HCT116 (cell line): Measurements from ENCODE around the gene ADAMTS15. TPM values are rescaled to one million over a fixed set of nuclear protein-coding genes. Genes with fewer than 3 reads are reported as not detected.

ENCODE experiments used
- ATAC-seq: fragments of 200-7000 bp; cut with Tn5 transposase; 2 replicates; pipeline ENCODE4 v1.9.1; 2020; ENCODE audit warnings: mild to moderate bottlenecking, moderate library complexity
- BruUV-seq: library from RNA; stranded (reverse); fragments of 400-500 nt; replicated peaks from 2 replicates; lab custom pipeline; 2021; lab: Mats Ljungman, UMichigan
- CTCF ChIA-PET: fragments of 300-600 bp; sonication (Branson Sonifier 250); formaldehyde crosslinking; loops from one replicate; lab custom pipeline; 2021; ENCODE audit warnings: antibody characterized with exemption; lab: Charles Lee
- POLR2A ChIA-PET: fragments of 300-600, 350-600 bp; sonication (Branson Sonifier 250); formaldehyde crosslinking; loops from one replicate; lab custom pipeline; 2021; ENCODE audit warnings: antibody characterized with exemption; lab: Charles Lee
- RAD21 ChIA-PET, 2 experiments: fragments of 300-600 bp; sonication (Branson Sonifier 250); formaldehyde crosslinking; loops; one replicate each; lab custom pipeline; 2023; ENCODE audit warnings: low total read pairs in 2 of 2; ENCODE audit not compliant: uncharacterized antibody in 2 of 2, unreplicated experiment in 2 of 2, low non-redundant PET in 1 of 2; lab: Charles Lee
- DNase-seq: peaks from one replicate; pipeline ENCODE4 v3.0.0-alpha.2; 2010; ENCODE audit warnings: low read depth, low spot score
- H2AFZ ChIP-seq: fragments of 200-600 bp; shearing (Covaris generic), sonication (generic); 2 replicates; pipeline ENCODE4 v1.6.1; 2017; ENCODE audit warnings: low read depth, mixed run types, mixed read lengths, antibody characterized with exemption, low read length; ENCODE audit not compliant: poor library complexity, severe bottlenecking
- H3K27ac ChIP-seq: 2 replicates; pipeline ENCODE4 v1.5.1; 2012; ENCODE audit warnings: low read depth, low read length
- H3K27me3 ChIP-seq: fragments of 200-600 bp; sonication (generic); 2 replicates; pipeline ENCODE4 v1.6.1; 2016; ENCODE audit warnings: mixed run types, low read length, mixed read lengths; ENCODE audit not compliant: insufficient read depth
- H3K36me3 ChIP-seq, 2 experiments: fragments of 200-500 bp in 1 of 2; fragments of 200-600 bp in 1 of 2; sonication (Bioruptor generic) in 1 of 2; sonication (generic) in 1 of 2; 2 replicates each; pipeline versions ENCODE4 v1.5.1 to v1.6.1; 2014 to 2016; ENCODE audit warnings: low read length in 2 of 2, inconsistent platforms in 1 of 2, mixed read lengths in 1 of 2, mixed run types in 1 of 2; ENCODE audit not compliant: insufficient read depth in 2 of 2, control insufficient read depth in 1 of 2
- H3K4me1 ChIP-seq, 2 experiments: fragments of 200-600 bp in 1 of 2; sonication (generic) in 1 of 2; 2 replicates each; pipeline versions ENCODE4 v1.5.1 to v1.6.1; 2012 to 2017; ENCODE audit warnings: low read length in 2 of 2, inconsistent platforms in 1 of 2, mild to moderate bottlenecking in 1 of 2, mixed read lengths in 1 of 2, mixed run types in 1 of 2, moderate library complexity in 1 of 2; ENCODE audit not compliant: insufficient read depth in 2 of 2, control insufficient read depth in 1 of 2
- H3K4me2 ChIP-seq: fragments of 200-600 bp; sonication (generic); 2 replicates; pipeline ENCODE4 v1.6.1; 2017; ENCODE audit warnings: mixed run types, low read length, mixed read lengths
- H3K4me3 ChIP-seq, 2 experiments: fragments of 200-600 bp in 1 of 2; sonication (generic) in 1 of 2; replicated peaks in 1 of 2; 2 replicates each; pipeline ENCODE4 v1.5.1; 2011 to 2016; ENCODE audit warnings: low read length in 2 of 2, control low read depth in 1 of 2, low read depth in 1 of 2, mild to moderate bottlenecking in 1 of 2, mixed read lengths in 1 of 2, mixed run types in 1 of 2
- H3K79me2 ChIP-seq: fragments of 200-600 bp; sonication (generic); 2 replicates; pipeline ENCODE4 v1.6.1; 2017; ENCODE audit warnings: mild to moderate bottlenecking, mixed run types, low read length, moderate library complexity, mixed read lengths; ENCODE audit not compliant: insufficient read depth
- H3K9ac ChIP-seq: fragments of 200-600 bp; sonication (generic); 2 replicates; pipeline ENCODE4 v1.6.1; 2016; ENCODE audit warnings: low read length, mixed read lengths
- H3K9me2 ChIP-seq: fragments of 200-600 bp; sonication (generic), shearing (Covaris generic); 2 replicates; pipeline ENCODE4 v1.6.1; 2017; ENCODE audit warnings: mixed run types, mild to moderate bottlenecking, moderate library complexity; ENCODE audit not compliant: insufficient read depth
- H3K9me3 ChIP-seq, 2 experiments: fragments of 200-500 bp in 1 of 2; fragments of 200-600 bp in 1 of 2; sonication (Bioruptor generic) in 1 of 2; sonication (generic) in 1 of 2; 2 replicates each; pipeline ENCODE4 v1.6.1; 2014 to 2017; ENCODE audit warnings: low read length in 2 of 2, mixed read lengths in 2 of 2, inconsistent platforms in 1 of 2, low read depth in 1 of 2, mild to moderate bottlenecking in 1 of 2, mixed run types in 1 of 2, moderate library complexity in 1 of 2; ENCODE audit not compliant: control insufficient read depth in 1 of 2, insufficient read depth in 1 of 2
- H4K20me1 ChIP-seq: fragments of 200-600 bp; sonication (generic), shearing (Covaris generic); 2 replicates; pipeline ENCODE4 v1.6.1; 2017; ENCODE audit warnings: mixed run types, mild to moderate bottlenecking, moderate library complexity; ENCODE audit not compliant: insufficient read depth
- ATF3 ChIP-seq: IDR thresholded peaks from 2 replicates; pipeline ENCODE4 v1.6.1; 2012
- CBX3 ChIP-seq: IDR thresholded peaks from 2 replicates; pipeline ENCODE4 v1.6.1; 2012; ENCODE audit warnings: low read depth
- EZH2 ChIP-seq: fragments of 200-600 bp; sonication (generic); IDR thresholded peaks from 2 replicates; pipeline ENCODE4 v1.6.1; 2017; ENCODE audit warnings: antibody characterized with exemption, mixed run types
- RAD21 ChIP-seq: IDR thresholded peaks from 2 replicates; pipeline ENCODE4 v1.6.1; 2012; ENCODE audit warnings: low read depth, mild to moderate bottlenecking
- SP1 ChIP-seq: IDR thresholded peaks from 2 replicates; pipeline ENCODE4 v1.6.1; 2012; ENCODE audit warnings: low read depth
- SRF ChIP-seq: IDR thresholded peaks from 2 replicates; pipeline ENCODE4 v1.6.1; 2012; ENCODE audit warnings: low read depth
- ZBTB33 ChIP-seq: IDR thresholded peaks from 2 replicates; pipeline ENCODE4 v1.6.1; 2011; ENCODE audit warnings: mild to moderate bottlenecking, low read length, moderate library complexity; ENCODE audit not compliant: insufficient replicate concordance; ENCODE audit errors: extremely low read depth
- ZNF274 ChIP-seq: fragments of 200-500 bp; sonication (Bioruptor generic); IDR thresholded peaks from 2 replicates; pipeline ENCODE4 v1.6.1; 2014; ENCODE audit warnings: mild to moderate bottlenecking, low read depth, low read length, inconsistent platforms
- intact Hi-C: fragments of 100-400 bp; cut with micrococcal nuclease; formaldehyde crosslinking; loops from 2 replicates; pipeline ENCODE4 v1.10.0; 2022
- total RNA-seq: library from RNA; stranded (reverse); gene quantifications from one replicate; pipeline ENCODE4 v1.2.1, GENCODE V29; 2021; ENCODE audit not compliant: unreplicated experiment

Gene ADAMTS15
- total RNA-seq, 1 experiment from 2014 or later: 0.44 TPM

DNA sequence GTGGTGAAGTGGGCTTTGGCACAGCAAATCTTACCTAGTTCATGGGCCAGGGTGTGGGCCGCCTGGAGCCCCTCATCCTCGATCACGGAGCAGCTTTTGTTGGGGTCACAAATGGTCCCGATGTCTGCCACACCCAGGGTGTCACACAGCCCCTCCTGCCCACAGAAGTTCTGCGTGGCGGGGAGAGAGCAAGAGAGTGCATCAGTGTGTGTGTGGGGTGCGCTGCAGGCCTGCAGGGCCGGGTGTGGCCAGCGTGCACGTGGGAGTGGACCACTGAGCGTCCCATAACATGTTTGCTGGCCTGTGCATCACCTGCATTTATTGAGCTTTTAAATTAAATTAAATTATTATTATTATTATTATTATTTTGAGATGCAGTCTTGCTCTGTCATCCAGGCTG lies 31.5 kb upstream of the ADAMTS15 start:
- RAD21 ChIA-PET: no interaction called here

More for the DNA sequence above, 31.5 kb upstream of the ADAMTS15 start:
- CTCF ChIA-PET: no interaction called here
- ATAC-seq: no peak
- intact Hi-C loops: no loop called here
- no peaks in the 10 kb centered on the region for H4K20me1 ChIP-seq
- no peak overlapping the region for H2AFZ ChIP-seq
- no peak for DNase-seq
- TF ChIP-seq SP1: no peak
- TF ChIP-seq ZNF274: no peak
- TF ChIP-seq ATF3: no peak
- no peak for TF ChIP-seq EZH2
- no peak for TF ChIP-seq ZBTB33
- no peak for TF ChIP-seq RAD21
- no peak for TF ChIP-seq SRF
- no peak for TF ChIP-seq CBX3
- TF ChIP-seq, all 23 proteins: peak for 0
- no TSS peak for BruUV-seq
- POLR2A ChIA-PET: no interaction called here
- H3K36me3 ChIP-seq: no peaks in the 10 kb centered on the region
- no peaks in the 10 kb centered on the region for H3K9me3 ChIP-seq
- H3K27ac ChIP-seq: no peak overlapping the region
- no peaks in the 10 kb centered on the region for H3K9me2 ChIP-seq
- H3K79me2 ChIP-seq: no peaks in the 10 kb centered on the region
- no peak overlapping the region for H3K4me2 ChIP-seq
- no peak overlapping the region for H3K9ac ChIP-seq
- H3K4me3 ChIP-seq: no peak overlapping the region
- H3K4me1 ChIP-seq: no peaks in the 10 kb centered on the region
- H3K27me3 ChIP-seq: no peaks in the 10 kb centered on the region
